Measurements from ENCODE around the gene USF1.

USF1 gene, protein sequence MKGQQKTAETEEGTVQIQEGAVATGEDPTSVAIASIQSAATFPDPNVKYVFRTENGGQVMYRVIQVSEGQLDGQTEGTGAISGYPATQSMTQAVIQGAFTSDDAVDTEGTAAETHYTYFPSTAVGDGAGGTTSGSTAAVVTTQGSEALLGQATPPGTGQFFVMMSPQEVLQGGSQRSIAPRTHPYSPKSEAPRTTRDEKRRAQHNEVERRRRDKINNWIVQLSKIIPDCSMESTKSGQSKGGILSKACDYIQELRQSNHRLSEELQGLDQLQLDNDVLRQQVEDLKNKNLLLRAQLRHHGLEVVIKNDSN

GRCh38 chr1:161045736-161046604, at the start of gene USF1:
Gene USF1 (minus strand): TSS chr1:161045977. CDS start chr1:161043275, 2,702 bp downstream.
- peak; percentile 83 for DNase-seq (ENCODE audit: low read depth)

DNA sequence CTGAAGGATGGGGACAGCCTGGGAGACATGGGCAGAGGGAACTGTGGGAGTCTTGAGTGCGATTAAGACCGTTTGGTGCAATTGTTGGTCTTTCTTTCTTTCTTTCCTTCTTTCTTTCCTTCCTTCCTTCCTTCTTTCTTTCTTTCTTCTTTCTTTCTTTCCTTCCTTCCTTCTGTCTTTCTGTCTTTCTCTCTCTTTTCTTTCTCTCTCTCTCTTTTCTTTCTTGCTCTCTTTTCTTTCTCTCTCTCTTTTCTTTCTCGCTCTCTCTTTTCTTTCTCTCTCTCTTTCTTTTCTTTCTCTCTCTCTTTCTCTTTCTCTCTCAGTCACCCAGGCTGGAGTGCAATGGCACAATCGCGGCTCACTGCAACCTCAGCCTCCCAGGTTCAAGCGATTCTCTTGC, 49.5 kb upstream of the USF1 start:
- no peak for DNase-seq (ENCODE audit: low read depth)

DNA sequence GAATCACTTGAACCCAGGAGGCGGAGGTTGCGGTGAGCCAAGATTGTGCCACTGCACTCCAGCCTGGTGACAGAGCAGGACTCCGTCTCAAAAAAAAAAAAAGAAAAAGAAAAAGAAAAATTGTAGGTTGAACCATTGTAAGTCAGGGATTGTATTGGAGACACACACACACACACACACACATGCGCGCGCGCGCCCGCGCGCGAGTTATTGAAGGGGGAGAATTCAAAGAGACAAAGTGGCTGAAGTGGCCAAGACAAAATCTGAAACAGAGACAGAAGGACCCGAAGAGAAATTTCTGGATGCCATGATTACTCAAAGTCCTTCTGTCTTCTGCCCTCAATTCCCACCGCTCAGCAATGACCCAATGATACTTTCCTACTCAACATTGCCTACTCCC, 48.7 kb upstream of the USF1 start:
- DNase-seq (ENCODE audit: low read depth) = no peak

GRCh38 chr1:161092621-161093028, 46.8 kb upstream of the USF1 start:
- no peak for DNase-seq (ENCODE audit: low read depth)

DNA sequence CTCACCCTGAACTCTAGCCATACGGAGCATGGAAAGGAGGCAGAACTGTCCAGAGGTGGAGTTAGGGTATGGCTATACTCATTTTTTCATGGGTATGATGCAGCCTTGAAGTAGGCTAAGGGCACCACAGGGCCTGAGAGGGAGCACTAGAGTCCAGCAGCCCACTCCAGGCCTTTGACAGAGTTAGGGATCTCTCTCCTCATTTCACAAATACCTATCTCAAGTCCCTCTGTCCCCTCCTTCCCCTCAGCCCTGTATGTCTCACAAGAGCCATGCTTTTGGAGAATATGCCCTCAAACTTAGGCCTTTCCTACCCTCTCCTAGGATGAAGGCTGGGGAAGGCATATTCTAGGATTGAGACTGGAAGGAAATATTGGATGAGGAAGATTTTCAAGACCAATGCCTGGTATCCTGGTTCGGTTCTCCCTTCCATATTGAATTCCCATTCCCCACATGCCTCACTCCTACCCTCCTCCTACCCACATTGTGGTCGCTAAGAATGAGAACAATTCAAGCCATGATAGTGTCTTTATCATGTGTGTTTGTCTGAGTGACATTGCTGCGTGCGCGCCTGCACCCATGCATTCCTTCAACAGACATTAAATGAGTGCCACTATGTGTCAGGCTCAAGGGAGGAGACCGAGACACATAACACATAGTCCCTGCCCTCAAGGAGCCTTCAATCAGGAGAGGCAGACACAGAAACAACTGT, 46.2 kb upstream of the USF1 start:
- DNase-seq (ENCODE audit: low read depth) = no peak

GRCh38 chr1:161091093-161091492, 45.3 kb upstream of the USF1 start:
- no peak for DNase-seq (ENCODE audit: low read depth)

GRCh38 chr1:161090617-161091016, 44.8 kb upstream of the USF1 start:
- DNase-seq (ENCODE audit: low read depth) = no peak

GRCh38 chr1:161089938-161090337, 44.2 kb upstream of the USF1 start:
- DNase-seq (ENCODE audit: low read depth) = no peak

GRCh38 chr1:161089251-161089924, 43.6 kb upstream of the USF1 start, which contains the start of gene NECTIN4:
Gene NECTIN4 (minus strand): TSS chr1:161089558. CDS start chr1:161089296, 262 bp downstream.
- DNase-seq (ENCODE audit: low read depth) = no peak

- DNase-seq (ENCODE audit: low read depth) = no peak
Observed at GRCh38 chr1:161088587-161089110, 42.9 kb upstream of the USF1 start.

DNA sequence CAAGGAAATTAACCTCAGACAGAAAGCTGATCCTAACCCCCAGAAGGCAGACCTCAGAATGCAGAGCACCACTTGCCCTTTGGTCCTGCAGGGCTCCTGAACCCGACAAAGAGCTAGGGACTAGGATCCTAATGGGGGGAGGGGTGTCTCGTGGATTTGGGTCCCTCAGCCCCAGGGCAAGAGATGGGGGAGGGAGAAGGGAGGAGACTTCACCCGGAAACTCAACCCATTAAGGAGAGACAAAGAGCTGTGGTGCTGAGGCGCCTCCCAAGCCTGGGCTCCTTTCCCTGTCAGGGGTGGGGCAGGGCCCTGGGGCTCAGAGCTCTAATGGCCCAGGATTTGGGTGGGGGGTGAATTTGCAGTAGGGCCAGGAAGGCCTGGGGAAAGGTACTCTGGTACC, 40.7 kb upstream of the USF1 start:
- DNase-seq (ENCODE audit: low read depth) = no peak

GRCh38 chr1:161085165-161085564, 39.4 kb upstream of the USF1 start:
- no peak for DNase-seq (ENCODE audit: low read depth)

- DNase-seq (ENCODE audit: low read depth) = no peak
Observed at GRCh38 chr1:161084597-161084988, 38.8 kb upstream of the USF1 start.

- DNase-seq (ENCODE audit: low read depth) = no peak
Observed at GRCh38 chr1:161083748-161084596, 38.2 kb upstream of the USF1 start.

DNA sequence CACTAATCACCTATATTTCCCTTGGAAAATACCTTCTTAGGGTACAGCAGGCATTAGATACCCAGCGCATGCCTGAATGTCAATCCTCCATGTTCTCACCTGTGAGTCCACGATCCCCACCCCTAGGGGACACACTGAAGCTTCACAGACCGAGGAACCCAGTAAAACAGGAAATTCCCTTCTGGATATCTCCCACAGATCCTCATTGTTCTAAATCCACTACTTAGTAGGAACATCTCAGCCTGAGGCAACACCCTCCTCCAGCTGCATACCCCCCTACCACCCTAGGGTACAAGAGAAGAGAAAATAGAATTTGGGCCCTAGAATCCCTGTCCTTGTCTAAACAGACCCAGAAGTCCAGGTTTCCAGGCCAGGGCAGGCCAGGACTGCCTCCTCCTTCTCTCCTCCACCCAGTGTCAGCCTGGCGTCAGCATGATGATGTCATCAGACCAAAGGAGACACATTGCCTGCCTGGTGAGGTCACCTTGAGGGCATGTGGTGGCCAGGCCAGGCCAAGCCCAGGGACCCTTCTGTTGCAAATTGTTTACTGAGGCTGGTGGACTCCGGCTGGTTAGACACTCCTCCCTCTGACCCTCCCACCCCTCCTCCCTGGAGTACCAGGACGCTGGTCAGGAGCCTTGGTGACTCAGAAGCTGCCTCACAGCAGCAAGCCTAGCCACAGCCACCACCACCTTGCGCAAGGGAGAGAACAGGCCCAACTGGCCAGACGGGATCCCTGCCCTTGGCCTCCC, 37.4 kb upstream of the USF1 start:
- DNase-seq (ENCODE audit: low read depth) = no peak

GRCh38 chr1:161082483-161082882, 36.7 kb upstream of the USF1 start:
- DNase-seq (ENCODE audit: low read depth) = no peak

GRCh38 chr1:161081519-161081918, 35.7 kb upstream of the USF1 start:
- DNase-seq (ENCODE audit: low read depth) = no peak

DNA sequence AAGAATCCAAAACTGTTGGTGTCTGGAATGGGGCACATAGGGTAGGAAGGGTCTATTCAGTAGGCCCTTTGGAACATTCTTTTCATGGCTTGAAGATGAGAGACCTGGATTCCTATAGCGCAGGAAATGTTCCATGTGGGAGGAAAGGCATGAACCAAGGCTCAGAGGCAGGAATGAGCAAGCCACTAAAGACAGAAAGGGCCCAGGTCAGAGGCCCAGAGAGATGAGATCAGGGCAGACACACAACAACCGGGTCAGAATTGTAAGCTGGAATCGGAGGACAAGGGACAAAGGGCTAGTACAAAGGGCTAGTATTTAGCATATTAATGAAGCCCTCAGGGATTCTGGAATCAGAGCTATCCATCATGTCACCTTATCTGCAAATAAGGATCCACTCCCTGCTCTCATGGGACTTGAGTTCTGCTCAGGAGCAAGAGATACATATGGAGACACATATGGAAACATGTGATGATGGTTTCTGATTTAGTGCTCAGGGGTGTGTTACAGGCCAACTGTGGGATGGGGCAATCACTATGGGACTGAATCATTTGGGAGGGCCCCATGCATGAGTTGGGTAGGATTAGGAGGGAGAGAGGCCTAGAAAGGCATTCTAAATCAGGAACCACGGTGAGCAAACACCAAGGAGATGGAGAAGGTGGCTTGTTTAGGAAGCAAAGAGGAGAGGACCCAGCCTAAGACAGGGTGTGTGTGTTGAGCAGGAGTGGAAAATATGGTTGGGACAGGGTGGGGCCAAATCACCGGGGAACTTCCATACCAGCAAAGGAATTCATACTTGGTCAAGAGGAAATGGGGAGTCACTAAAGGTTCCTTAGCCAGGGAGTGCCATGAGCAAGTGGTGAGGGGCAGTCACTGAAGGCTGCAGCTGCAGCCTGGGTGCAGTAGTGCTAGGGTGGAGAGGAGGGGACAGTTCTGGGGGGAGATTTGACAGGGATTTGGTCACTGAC, 34.9 kb upstream of the USF1 start:
- DNase-seq (ENCODE audit: low read depth) = no peak
